ENCODE data around the gene NRN1L. TPM values are rescaled to one million over a fixed set of nuclear protein-coding genes. Genes with fewer than 3 reads are reported as not detected.
"Not testable (repeated sequence)": the region's sequence is repeated elsewhere in the genome, so short reads cannot be mapped to it uniquely, and the experiment has no call there.

Gene NRN1L
- total RNA-seq, 2 donors from 2014 or later, result 2.5 to 2.6 TPM

DNA sequence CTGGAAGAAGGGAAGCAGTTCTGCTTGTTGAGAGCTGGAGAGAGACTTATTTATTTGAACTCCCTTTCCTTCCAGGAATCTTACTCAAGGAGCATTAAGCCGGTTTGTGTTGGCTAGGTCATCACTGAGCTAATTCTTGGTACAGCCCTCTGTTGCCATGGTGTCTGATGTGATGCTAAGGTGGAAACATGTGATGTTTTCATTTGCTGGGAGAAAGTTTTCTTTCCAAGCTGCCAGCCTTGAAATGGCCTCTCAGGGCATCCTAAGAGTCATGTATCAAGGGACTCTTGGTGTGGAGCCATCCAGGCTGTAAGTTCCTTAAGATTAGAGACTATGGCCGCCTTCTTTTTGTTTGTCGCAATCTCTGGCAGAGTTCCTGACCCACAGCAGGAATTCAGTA, 12.5 kb downstream of the NRN1L start:
- no peak overlapping the region for H3K27ac Mint-ChIP-seq
- peaks cover 30% of the 10 kb centered on the region for H3K4me1 Mint-ChIP-seq
- H3K4me3 Mint-ChIP-seq, result no peak overlapping the region
- DNase-seq (no peak), ATAC-seq (no peak)
- H3K36me3 Mint-ChIP-seq (ENCODE audit: low read depth), result peaks cover 2% of the 10 kb centered on the region
- H3K27me3 Mint-ChIP-seq, result no peaks in the 10 kb centered on the region
- H3K9me3 ChIP-seq (ENCODE audit: control insufficient read depth, low read length, poor library complexity, severe bottlenecking), result no peaks in the 10 kb centered on the region

DNA sequence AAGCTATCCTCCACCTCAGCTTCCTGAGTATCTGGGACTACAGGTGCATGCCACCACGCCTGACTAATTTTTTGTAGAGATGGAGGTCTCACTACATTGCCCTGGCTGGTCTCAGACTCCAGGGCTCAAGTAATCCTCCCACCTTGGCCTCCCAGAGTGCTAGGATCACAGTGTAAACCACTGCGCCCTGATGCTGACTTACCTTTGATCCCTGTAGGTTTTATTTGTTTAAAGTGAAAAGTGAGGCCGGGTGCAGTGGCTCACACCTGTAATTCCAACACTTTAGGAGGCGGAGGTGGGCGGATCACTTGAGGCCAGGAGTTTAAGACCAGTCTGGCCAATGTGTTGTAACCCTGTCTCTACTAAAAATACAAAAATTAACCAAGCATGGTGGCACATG, 17.0 kb downstream of the NRN1L start:
- Mint-ChIP-seq H3K4me3 (no peak overlapping the region), H3K4me1 (peaks cover 23% of the 10 kb centered on the region), H3K36me3 (ENCODE audit: low read depth) (peaks cover 3% of the 10 kb centered on the region), H3K27ac (no peak overlapping the region), H3K27me3 (no peaks in the 10 kb centered on the region)
- ATAC-seq, result no peak
- H3K9me3 ChIP-seq (ENCODE audit: control insufficient read depth, low read length, poor library complexity, severe bottlenecking), result no peaks in the 10 kb centered on the region
- DNase-seq, result no peak

DNA sequence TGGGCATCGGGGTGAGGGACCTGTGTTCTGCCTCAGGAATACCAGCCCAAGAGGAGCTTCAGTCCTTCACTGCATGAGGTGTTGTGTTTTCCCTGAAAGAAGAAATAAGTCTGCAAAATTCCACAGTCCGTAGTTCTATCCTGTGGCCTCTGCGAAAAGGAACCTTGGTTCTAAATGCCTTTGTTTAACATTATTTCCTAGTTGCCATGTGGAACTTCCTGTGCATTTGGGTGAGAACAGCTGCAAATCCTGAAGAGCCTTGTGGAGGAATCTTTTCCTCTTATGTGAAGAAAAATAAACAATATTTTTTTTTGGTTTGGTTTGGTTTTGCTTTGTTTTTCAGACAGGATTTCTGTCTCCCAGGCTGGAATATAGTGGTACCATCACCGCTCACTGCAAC, 18.1 kb downstream of the NRN1L start:
- Mint-ChIP-seq H3K4me1 (peaks cover 18% of the 10 kb centered on the region), H3K4me3 (no peak overlapping the region), H3K27ac (no peak overlapping the region), H3K27me3 (no peaks in the 10 kb centered on the region), H3K36me3 (ENCODE audit: low read depth) (peaks cover 3% of the 10 kb centered on the region)
- H3K9me3 ChIP-seq (ENCODE audit: control insufficient read depth, low read length, poor library complexity, severe bottlenecking), result no peaks in the 10 kb centered on the region
- DNase-seq (no peak), ATAC-seq (no peak)

DNA sequence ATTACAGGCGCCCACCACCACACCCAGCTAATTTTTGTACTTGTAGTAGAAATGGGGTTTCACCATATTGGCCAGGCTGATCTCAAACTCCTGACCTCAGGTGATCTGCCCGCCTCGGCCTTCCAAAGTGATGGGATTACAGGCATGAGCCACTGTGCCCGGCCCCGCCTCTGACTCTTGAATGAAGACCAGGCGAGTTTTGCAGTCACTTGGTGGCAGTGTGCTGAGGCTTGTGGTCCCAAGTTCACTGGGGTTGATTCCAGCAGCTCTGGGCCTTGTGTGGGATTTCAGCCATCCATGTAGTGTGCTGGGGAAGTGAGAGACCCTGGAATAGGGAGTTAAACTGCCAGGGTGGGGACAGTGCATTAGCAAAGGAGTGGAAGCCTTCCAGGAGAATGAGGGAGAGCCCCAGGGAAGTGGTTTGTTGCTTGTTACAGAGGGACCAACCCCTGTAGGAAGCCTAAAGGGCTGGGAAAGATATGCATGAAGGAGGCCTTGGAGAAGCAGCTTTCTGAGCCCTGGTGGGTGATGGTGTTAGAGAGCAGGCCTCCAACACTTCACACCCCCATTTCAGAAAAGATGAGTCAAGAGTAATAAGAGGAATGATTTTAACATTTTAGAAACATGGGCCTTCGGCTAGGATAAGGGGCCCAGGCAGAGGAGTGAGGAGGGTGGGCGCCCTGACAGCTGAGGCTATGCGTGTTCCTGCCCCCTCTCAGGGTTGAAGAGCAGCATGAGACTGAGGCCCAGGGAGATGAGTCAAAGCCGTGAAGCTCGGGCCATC, 22.9 kb downstream of the NRN1L start:
- DNase-seq, result no peak
- peaks cover 18% of the 10 kb centered on the region for H3K4me1 Mint-ChIP-seq
- no peaks in the 10 kb centered on the region for H3K9me3 ChIP-seq (ENCODE audit: control insufficient read depth, low read length, poor library complexity, severe bottlenecking)
- peak overlapping the region; percentile 74 for H3K27ac Mint-ChIP-seq
- no peak for ATAC-seq
- no peak overlapping the region for H3K4me3 Mint-ChIP-seq
- H3K27me3 Mint-ChIP-seq, result no peaks in the 10 kb centered on the region
- peaks cover 3% of the 10 kb centered on the region for H3K36me3 Mint-ChIP-seq (ENCODE audit: low read depth)

DNA sequence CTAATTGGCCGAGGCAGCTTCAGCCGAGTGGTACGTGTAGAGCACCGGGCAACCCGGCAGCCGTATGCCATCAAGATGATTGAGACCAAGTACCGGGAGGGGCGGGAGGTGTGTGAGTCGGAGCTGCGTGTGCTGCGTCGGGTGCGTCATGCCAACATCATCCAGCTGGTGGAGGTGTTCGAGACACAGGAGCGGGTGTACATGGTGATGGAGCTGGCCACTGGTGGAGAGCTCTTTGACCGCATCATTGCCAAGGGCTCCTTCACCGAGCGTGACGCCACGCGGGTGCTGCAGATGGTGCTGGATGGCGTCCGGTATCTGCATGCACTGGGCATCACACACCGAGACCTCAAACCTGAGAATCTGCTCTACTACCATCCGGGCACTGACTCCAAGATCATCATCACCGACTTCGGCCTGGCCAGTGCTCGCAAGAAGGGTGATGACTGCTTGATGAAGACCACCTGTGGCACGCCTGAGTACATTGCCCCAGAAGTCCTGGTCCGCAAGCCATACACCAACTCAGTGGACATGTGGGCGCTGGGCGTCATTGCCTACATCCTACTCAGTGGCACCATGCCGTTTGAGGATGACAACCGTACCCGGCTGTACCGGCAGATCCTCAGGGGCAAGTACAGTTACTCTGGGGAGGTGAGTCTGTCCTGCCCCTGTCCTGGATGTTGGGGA, 24.5 kb downstream of the NRN1L start:
- Mint-ChIP-seq H3K4me1 (peaks cover 16% of the 10 kb centered on the region), H3K27me3 (no peaks in the 10 kb centered on the region), H3K36me3 (ENCODE audit: low read depth) (peaks cover 3% of the 10 kb centered on the region), H3K27ac (no peak overlapping the region), H3K4me3 (no peak overlapping the region)
- DNase-seq (no peak), ATAC-seq (no peak)
- H3K9me3 ChIP-seq (ENCODE audit: control insufficient read depth, low read length, poor library complexity, severe bottlenecking), result no peaks in the 10 kb centered on the region

DNA sequence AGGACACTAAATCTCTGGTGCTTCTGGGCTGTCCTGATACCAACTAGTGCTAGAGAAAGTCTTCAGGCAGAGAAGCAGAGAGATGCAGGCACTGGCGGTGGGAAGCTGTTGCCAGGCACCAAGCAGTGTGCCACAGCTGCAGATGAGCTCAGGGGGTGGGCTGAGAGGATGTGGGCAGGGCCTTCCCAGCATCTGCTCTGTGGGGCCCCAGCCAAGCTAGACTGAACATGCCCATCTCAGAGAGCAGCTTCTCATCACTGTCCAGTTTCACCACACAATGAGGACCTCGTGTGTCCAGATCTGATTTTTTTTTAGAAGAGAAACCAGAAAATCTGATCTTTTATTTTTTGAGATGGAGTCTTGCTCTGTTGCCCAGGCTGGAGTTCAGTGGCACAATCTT, 25.5 kb downstream of the NRN1L start:
- H3K27me3 Mint-ChIP-seq, result no peaks in the 10 kb centered on the region
- no peak overlapping the region for H3K4me3 Mint-ChIP-seq
- H3K27ac Mint-ChIP-seq, result peak overlapping the region; percentile 14
- DNase-seq (no peak), ATAC-seq (peak; percentile 45)
- no peaks in the 10 kb centered on the region for H3K9me3 ChIP-seq (ENCODE audit: control insufficient read depth, low read length, poor library complexity, severe bottlenecking)
- H3K36me3 Mint-ChIP-seq (ENCODE audit: low read depth), result peaks cover 2% of the 10 kb centered on the region
- H3K4me1 Mint-ChIP-seq, result peaks cover 18% of the 10 kb centered on the region

DNA sequence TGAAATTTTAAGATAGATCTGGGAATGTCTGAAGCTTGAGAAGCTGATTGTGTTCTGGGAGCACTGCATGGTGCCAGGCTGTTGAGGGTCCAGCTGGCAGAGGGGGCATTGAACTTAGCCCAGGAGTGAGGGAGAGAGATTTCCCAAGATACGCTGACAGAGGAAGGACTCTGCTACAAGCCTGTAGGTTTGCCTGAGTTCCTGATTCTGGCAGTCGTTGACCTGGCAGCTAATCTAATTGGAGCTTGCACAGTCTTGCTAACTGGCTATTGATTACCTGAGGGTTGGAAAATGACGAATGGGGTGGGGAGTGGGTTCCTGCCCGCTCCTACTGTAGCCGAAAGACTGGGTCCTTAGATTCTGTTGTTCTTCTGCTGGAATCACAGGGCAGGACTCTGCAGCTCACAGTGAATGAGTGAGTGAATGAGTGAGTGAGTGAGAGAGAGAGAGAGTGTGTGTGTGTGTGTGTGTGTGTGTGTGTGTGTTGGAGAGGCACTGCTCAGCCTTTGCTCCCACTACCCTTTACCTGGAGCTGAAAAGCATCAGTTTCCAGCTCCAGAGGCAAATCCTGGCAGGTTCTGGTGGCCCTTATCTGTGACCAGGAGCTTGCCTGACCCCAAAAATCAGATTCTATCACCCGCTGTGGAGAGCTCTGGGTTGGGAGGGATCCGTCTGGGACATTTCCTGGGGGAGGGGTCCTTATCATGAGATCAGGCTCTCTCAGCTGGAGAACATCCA, 30.2 kb downstream of the NRN1L start:
- ATAC-seq, result no peak
- Mint-ChIP-seq H3K4me3 (no peak overlapping the region), H3K27me3 (no peaks in the 10 kb centered on the region), H3K27ac (no peak overlapping the region), H3K36me3 (ENCODE audit: low read depth) (peaks cover 2% of the 10 kb centered on the region), H3K4me1 (peaks cover 29% of the 10 kb centered on the region)
- no peak for DNase-seq
- no peaks in the 10 kb centered on the region for H3K9me3 ChIP-seq (ENCODE audit: control insufficient read depth, low read length, poor library complexity, severe bottlenecking)

DNA sequence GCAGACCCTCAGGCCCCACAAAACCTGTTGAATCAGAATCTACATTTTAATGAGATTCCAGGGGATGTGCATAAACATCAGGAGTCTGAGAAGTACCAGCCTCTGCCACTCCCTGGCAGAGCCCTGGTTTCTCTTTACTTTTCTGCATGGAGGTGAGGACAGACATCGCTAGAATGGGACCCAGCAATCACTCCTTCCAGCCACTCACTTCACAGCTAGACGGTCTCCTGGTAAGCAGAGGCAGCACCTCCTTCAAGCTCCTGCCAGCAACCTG, 30.7 kb downstream of the NRN1L start:
- ATAC-seq; H3K27ac Mint-ChIP-seq; DNase-seq; H3K27me3 Mint-ChIP-seq; H3K4me3 Mint-ChIP-seq; H3K9me3 ChIP-seq (ENCODE audit: control insufficient read depth, low read length, poor library complexity, severe bottlenecking); H3K36me3 Mint-ChIP-seq (ENCODE audit: low read depth): not testable (repeated sequence)
- H3K4me1 Mint-ChIP-seq, result peaks cover 27% of the 10 kb centered on the region

DNA sequence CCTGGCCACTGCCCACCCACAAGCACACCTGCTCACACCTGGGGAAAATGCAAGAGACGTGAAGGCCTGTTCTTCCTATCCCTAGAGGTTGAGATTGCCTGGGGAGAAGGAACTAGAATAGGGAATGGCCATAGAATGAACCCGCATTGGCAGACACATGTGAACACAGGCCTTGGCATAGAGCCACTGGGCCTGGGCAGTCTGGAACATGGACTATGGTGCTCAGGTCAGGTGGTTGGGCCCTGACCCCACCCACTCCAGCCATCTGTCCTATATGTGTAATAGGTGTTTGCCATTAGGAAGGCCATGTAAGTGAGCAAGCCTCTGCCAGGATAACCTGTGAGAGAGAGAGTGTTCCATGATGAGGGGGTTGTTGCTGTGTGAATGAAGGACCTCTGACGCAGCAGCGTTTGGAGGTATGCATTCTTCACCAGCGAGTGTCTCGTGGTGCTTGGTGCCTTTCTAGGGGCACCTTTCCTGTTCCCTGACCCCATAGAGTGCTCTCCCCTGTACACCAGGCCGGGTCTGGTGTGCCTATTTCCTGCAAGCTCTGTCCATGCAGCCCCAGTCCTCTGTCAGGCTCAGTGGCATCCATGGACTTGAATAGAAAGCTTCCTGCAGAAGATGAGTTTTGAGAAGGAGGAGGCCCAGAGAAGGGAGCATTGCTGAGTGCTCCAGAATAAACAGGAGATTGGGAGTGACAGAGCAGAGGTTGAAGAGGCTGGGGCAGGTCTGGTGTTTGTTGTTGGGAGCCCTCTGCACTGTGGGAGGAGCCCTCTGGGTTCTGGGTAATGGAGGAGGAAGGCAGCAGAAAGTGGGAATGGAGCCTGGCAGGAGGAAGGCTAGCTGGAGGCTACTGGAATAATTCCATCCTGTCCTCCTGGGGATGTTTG, 31.4 kb downstream of the NRN1L start:
- Mint-ChIP-seq H3K36me3 (ENCODE audit: low read depth) (peaks cover 2% of the 10 kb centered on the region), H3K27me3 (no peaks in the 10 kb centered on the region)
- DNase-seq, result no peak

DNA sequence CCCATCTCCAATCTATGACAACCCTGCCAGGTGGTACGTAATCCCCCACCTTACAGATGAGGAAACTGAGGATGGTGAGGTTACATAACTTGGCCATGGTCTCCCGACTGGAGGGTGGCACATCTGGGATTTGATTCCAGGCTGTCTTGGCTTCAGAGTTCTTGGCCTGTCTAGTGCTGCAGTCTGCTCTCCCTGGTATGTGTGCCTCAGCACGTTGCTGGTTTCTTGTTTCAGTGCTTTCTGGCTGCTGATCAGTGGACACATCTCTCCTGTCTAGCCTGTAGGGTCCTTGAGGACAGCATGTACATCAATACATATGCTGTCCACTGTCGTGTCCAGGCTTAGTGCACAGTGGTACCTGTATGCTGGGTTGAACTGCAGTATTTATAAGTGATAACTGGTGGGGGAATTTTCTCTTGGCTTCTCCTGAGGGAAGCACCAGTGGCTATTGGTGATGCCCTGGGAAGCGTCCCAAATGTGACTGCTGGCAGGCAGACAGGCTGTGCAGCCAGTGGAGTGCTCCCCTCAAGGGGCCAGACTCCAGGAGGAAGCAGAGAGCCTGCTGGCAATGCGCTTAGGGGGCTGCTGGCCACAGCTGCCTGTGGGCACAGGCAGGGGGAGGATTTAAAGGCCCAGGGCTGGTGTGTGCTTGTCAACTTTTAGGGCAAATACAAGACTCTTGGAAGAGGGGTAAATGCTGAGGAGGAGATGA, 32.6 kb downstream of the NRN1L start:
- ATAC-seq, result no peak
- Mint-ChIP-seq H3K36me3 (ENCODE audit: low read depth) (peaks cover 2% of the 10 kb centered on the region), H3K27me3 (no peaks in the 10 kb centered on the region)

More for the DNA sequence above, 31.4 kb downstream of the NRN1L start:
- H3K4me3 Mint-ChIP-seq, result no peak overlapping the region
- no peaks in the 10 kb centered on the region for H3K9me3 ChIP-seq (ENCODE audit: control insufficient read depth, low read length, poor library complexity, severe bottlenecking)
- H3K27ac Mint-ChIP-seq, result peak overlapping the region; percentile 41
- peaks cover 28% of the 10 kb centered on the region for H3K4me1 Mint-ChIP-seq
- no peak for ATAC-seq

DNA sequence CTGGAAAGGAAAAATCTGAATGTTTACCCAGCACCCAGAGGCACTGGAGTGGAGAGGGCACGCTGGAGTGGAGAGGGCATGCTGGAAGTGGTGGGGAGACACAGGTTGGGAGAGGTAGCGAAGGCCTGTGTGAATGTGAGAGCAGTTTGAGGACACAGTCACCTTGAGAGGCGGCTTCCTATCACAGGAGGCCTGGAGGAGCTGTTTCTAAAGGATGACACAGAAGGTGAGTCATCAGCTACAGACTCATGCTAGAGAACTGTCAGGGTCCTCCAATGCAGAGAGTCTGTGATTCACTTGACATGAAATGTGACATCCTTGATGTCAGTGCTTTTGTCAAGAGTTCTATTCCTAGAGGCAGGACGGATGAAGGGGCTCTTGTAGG, 33.2 kb downstream of the NRN1L start:
- peaks cover 2% of the 10 kb centered on the region for H3K36me3 Mint-ChIP-seq (ENCODE audit: low read depth)
- no peaks in the 10 kb centered on the region for H3K27me3 Mint-ChIP-seq
- no peak overlapping the region for H3K4me3 Mint-ChIP-seq
- H3K9me3 ChIP-seq (ENCODE audit: control insufficient read depth, low read length, poor library complexity, severe bottlenecking), result no peaks in the 10 kb centered on the region
- H3K4me1 Mint-ChIP-seq, result peaks cover 32% of the 10 kb centered on the region
- H3K27ac Mint-ChIP-seq, result peak overlapping the region; percentile 76
- no peak for ATAC-seq
- DNase-seq, result no peak

More for the DNA sequence above, 32.6 kb downstream of the NRN1L start:
- H3K9me3 ChIP-seq (ENCODE audit: control insufficient read depth, low read length, poor library complexity, severe bottlenecking), result no peaks in the 10 kb centered on the region
- Mint-ChIP-seq H3K27ac (peak overlapping the region; percentile 76), H3K4me3 (no peak overlapping the region), H3K4me1 (peaks cover 31% of the 10 kb centered on the region)
- no peak for DNase-seq

DNA sequence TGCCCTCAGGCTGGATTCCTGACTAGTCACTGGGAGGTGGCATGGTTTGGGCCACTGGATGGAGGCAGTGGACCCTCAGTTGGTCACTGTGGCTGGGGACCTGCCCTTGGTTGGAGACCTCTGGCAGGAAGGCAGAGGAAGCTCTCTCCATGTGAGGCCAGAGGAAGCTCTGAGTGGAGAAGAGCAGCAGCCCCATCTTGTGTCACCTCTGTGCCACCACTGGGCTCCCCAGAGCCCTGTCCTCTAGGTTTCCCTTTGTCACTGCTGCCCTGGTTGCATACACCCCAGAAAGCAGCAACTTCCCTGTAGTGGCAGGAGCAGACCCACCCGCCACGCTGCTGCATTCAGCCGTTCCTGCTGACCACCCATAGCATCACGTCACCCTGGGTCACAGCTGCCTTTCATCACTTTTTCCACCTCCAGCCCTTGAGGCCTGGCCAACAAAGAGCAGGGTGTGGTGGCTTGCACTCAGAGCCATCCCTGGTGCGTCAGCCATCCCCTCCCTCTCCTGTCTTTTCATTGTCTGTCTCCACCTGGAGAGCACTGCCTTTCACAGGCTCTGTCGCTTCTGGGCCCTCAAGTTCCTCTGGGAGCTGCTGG, 35.0 kb downstream of the NRN1L start:
- no peaks in the 10 kb centered on the region for H3K9me3 ChIP-seq (ENCODE audit: control insufficient read depth, low read length, poor library complexity, severe bottlenecking)
- H3K36me3 Mint-ChIP-seq (ENCODE audit: low read depth), result peaks cover 2% of the 10 kb centered on the region
- peaks cover 28% of the 10 kb centered on the region for H3K4me1 Mint-ChIP-seq
- no peak overlapping the region for H3K27ac Mint-ChIP-seq
- ATAC-seq (no peak), DNase-seq (no peak)
- no peaks in the 10 kb centered on the region for H3K27me3 Mint-ChIP-seq
- H3K4me3 Mint-ChIP-seq, result no peak overlapping the region
